ENCODE measurements around the gene GNAS-AS1. TPM values are rescaled to one million over a fixed set of nuclear protein-coding genes. Genes with fewer than 3 reads are reported as not detected.

GNAS-AS1 gene
- total RNA-seq, 1 donor from 2014 or later = 1.7 TPM

DNA sequence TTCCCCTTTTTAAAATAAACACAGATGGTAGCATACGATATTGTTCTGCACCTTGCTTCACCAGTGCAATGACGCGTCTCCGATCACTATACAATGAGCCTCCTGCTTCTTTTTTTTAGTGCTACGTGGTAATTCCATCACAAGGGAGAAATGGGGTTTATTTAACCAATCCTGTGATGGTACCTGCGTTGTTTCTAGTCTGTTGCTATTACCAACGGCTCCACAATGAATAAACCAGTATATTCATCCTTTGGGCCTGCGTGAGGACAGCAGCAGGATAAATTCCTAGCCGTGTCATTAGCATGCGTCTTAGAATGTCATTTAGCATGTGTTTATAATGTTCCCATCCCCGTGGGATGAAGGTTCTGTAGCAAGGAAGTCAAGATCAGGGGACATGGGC is 42.9 kb downstream of the GNAS-AS1 start:
- H3K27ac Mint-ChIP-seq = no peak overlapping the region
- intact Hi-C loops (cut with micrococcal nuclease) = no loop called here
- H3K4me1 Mint-ChIP-seq (ENCODE audit: low read depth) = peaks cover 5% of the 10 kb centered on the region
- no peaks in the 10 kb centered on the region for H3K9me3 Mint-ChIP-seq
- H3K27me3 Mint-ChIP-seq (ENCODE audit: low read depth) = peaks cover 41% of the 10 kb centered on the region
- no peaks in the 10 kb centered on the region for H3K36me3 Mint-ChIP-seq (ENCODE audit: low read depth)
- no peak for DNase-seq (ENCODE audit: low spot score)
- no peak overlapping the region for H3K4me3 Mint-ChIP-seq (ENCODE audit: low read depth)

DNA sequence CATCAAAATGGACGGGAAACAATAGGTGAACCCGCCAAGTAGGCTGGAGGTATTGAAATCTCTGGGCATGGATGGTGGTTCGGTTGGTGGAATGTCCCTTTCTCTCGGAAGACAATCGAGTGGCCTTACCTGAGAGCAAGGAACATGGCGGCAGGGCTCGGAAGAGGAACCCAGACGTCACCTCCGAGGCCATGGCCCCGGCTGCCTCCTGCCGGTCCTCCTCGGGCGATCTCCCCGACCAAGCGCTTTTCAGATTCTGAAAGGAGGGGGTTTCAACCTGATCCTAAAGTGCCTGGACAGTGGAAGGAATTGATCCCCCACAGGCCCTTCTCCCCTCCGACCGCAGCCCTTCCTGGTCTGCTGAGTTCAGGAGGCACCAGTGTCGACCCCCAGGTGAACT is 47.2 kb downstream of the GNAS-AS1 start:
- no peaks in the 10 kb centered on the region for H3K36me3 Mint-ChIP-seq (ENCODE audit: low read depth)
- DNase-seq (ENCODE audit: low spot score) = no peak
- H3K4me3 Mint-ChIP-seq (ENCODE audit: low read depth) = no peak overlapping the region
- no peaks in the 10 kb centered on the region for H3K4me1 Mint-ChIP-seq (ENCODE audit: low read depth)
- intact Hi-C loops (cut with micrococcal nuclease) = no loop called here
- no peaks in the 10 kb centered on the region for H3K9me3 Mint-ChIP-seq
- peaks cover 35% of the 10 kb centered on the region for H3K27me3 Mint-ChIP-seq (ENCODE audit: low read depth)
- H3K27ac Mint-ChIP-seq = no peak overlapping the region

DNA sequence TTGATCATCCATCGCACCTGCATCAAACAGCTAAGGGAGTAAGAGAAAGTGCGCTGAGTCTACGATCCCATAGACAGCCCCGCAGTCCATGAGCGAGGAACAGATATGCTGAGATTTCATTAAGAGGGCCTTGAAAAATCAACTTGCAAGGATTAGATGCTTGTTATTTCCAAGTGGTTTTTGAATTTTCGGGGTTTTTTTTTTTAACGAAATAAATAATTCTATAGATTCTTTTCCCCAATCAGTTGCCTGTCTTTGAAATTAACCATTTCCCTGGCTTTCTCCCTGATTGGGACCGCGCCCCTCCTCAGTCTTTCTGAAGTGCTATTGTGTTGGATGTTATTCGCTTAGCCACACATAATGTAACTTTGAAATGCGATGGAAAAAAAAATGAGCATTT is 48.6 kb downstream of the GNAS-AS1 start:
- no peaks in the 10 kb centered on the region for H3K36me3 Mint-ChIP-seq (ENCODE audit: low read depth)
- no peak for DNase-seq (ENCODE audit: low spot score)
- no peaks in the 10 kb centered on the region for H3K9me3 Mint-ChIP-seq
- H3K4me3 Mint-ChIP-seq (ENCODE audit: low read depth) = no peak overlapping the region
- H3K27me3 Mint-ChIP-seq (ENCODE audit: low read depth) = peaks cover 32% of the 10 kb centered on the region
- H3K27ac Mint-ChIP-seq = no peak overlapping the region
- no peaks in the 10 kb centered on the region for H3K4me1 Mint-ChIP-seq (ENCODE audit: low read depth)
- intact Hi-C loops (cut with micrococcal nuclease) = no loop called here

DNA sequence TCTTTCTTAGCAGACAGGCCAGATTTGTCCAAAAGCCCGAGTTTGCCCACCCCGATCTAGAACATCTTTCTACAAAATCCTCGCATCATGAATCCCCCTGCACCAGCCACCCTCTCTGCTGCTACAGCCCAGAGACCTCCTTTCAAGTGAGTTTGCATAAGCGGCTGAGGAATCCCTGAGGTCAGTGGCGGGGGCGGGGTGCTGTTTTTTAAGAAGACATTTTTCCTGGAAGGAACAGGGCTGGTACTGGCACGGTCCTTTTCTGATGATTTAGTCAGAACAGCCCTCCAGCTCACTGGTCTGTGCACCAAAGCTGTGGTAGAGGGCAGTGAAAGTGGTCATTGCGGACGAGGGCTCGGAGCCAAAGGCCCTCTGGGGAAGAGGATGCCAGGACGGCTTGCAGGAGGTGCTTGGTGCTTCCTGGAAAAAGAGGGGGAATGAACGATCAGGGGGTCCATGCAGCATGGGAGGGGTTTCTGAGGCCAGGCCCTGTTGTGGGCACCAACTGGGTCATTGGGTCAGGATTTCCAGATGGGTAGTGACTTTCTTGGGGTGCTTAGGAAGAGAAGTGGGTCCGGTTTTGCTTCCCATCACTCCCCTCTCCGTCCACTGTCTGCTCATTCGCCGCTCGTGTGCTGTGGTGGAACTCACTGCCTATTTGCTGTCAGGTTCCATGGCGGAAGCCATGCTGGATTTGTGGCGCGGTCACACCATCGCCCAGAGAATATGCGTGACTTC is 50.4 kb downstream of the GNAS-AS1 start:
- Mint-ChIP-seq H3K4me1 (ENCODE audit: low read depth) (no peaks in the 10 kb centered on the region), H3K9me3 (no peaks in the 10 kb centered on the region), H3K27ac (no peak overlapping the region), H3K4me3 (ENCODE audit: low read depth) (no peak overlapping the region), H3K36me3 (ENCODE audit: low read depth) (no peaks in the 10 kb centered on the region), H3K27me3 (ENCODE audit: low read depth) (peaks cover 24% of the 10 kb centered on the region)
- intact Hi-C loops (cut with micrococcal nuclease) = no loop called here
- no peak for DNase-seq (ENCODE audit: low spot score)

DNA sequence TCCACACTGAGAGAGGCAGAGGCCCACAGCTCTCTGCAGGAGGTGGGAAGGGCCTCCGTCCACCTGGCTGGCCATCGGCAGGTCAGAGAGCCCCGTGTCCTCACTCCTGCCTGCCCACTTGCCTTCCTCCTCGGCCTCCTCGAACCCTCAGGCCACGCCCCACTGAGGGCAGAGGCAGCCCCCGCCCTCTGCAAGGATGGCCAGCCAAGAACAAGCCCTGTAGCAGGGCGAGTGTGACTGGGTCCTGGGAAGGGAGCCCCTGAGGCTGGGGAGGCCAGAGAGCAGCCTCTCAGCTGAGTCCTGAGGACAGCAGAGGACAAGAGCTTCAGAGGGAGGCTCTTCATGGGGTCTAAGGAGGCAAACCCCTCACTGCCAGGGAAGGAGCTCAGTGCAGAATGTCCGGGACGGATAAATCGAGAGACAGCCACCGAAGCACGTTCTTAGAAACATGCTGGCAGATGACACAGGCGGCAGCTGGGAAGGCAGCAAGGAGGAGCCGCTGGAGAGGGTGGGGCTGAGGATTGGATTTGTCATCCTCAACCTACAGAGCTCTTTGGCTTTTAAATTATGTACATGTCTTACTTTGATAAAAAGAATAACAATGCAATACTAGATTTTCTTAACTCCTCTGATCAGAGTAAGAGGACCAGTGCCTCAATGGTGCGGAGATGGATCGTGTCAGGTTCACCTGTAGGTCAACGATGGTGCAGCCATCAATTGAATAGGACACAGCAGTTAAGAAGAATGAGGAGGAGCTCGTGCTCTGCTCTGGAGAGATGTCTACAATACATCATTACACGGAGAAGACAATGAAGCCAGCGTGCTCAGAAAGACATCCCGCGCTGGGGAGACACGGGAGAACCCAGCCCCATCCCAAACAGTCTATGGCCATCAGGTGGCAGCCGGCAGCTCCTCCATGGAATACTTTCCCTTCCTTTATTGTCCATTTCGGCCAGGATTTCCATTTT is 53.0 kb downstream of the GNAS-AS1 start:
- Mint-ChIP-seq H3K27me3 (ENCODE audit: low read depth) (peaks cover 17% of the 10 kb centered on the region), H3K4me3 (ENCODE audit: low read depth) (no peak overlapping the region), H3K4me1 (ENCODE audit: low read depth) (no peaks in the 10 kb centered on the region), H3K27ac (no peak overlapping the region), H3K36me3 (ENCODE audit: low read depth) (no peaks in the 10 kb centered on the region), H3K9me3 (no peaks in the 10 kb centered on the region)
- no peak for DNase-seq (ENCODE audit: low spot score)
- intact Hi-C loops (cut with micrococcal nuclease) = no loop called here

DNA sequence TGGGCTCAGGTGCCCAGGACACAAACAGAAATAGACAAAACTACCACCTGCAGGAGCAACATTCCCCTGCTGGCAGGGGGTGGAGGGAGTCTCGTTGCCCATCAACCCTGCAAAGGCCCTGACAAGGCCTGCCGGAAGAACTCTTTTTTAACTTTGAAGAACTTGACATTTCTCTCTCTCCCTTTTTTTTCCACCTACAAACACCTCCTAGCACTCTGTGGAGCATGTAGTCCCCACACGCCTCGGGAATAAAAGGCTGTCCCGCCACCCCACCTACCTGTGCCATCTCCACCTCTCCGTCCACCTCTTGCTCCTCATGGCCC is 54.8 kb downstream of the GNAS-AS1 start:
- intact Hi-C loops (cut with micrococcal nuclease) = no loop called here
- H3K27me3 Mint-ChIP-seq (ENCODE audit: low read depth) = peaks cover 8% of the 10 kb centered on the region
- no peak overlapping the region for H3K27ac Mint-ChIP-seq
- no peak for DNase-seq (ENCODE audit: low spot score)
- no peaks in the 10 kb centered on the region for H3K9me3 Mint-ChIP-seq
- H3K36me3 Mint-ChIP-seq (ENCODE audit: low read depth) = no peaks in the 10 kb centered on the region
- H3K4me3 Mint-ChIP-seq (ENCODE audit: low read depth) = no peak overlapping the region
- H3K4me1 Mint-ChIP-seq (ENCODE audit: low read depth) = no peaks in the 10 kb centered on the region

DNA sequence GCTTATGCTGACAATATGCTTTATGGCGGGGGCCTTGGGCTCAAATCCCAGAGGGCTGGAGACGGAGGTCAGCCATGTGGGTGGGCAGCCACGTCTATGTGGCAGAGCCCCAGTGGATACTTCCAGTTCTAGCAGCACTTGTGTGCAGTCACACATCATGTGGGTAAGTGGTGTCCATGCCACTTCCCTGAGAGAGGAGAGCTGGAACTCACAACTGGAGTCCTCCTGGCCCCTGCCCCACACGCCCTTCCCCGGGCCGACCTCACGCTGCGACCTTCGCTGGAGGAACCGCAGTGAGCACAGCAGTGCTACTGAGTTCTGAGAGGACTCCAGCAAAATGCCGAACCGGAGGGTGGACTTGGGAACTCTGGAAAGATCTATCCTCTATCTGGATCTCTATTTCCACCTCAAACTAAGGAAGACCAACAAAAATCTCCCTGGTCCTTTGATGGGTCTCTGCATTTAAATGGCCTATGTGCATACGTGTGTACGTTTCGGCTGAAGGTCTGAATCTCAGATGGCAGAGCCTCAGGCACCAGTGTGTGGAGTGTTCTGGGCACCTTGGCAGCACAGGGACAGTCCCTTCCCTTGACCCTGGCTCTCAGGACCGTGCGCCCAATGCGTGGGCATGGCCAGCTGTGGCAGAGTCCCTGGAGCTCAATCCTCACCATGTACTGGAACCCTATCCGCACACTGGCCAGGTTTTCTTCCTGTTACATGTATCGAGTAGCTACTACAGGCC is 55.4 kb downstream of the GNAS-AS1 start:
- DNase-seq (ENCODE audit: low spot score) = no peak
- Mint-ChIP-seq H3K4me1 (ENCODE audit: low read depth) (no peaks in the 10 kb centered on the region), H3K36me3 (ENCODE audit: low read depth) (no peaks in the 10 kb centered on the region), H3K9me3 (no peaks in the 10 kb centered on the region), H3K27me3 (ENCODE audit: low read depth) (peaks cover 8% of the 10 kb centered on the region), H3K4me3 (ENCODE audit: low read depth) (no peak overlapping the region), H3K27ac (no peak overlapping the region)
- intact Hi-C loops (cut with micrococcal nuclease) = no loop called here

DNA sequence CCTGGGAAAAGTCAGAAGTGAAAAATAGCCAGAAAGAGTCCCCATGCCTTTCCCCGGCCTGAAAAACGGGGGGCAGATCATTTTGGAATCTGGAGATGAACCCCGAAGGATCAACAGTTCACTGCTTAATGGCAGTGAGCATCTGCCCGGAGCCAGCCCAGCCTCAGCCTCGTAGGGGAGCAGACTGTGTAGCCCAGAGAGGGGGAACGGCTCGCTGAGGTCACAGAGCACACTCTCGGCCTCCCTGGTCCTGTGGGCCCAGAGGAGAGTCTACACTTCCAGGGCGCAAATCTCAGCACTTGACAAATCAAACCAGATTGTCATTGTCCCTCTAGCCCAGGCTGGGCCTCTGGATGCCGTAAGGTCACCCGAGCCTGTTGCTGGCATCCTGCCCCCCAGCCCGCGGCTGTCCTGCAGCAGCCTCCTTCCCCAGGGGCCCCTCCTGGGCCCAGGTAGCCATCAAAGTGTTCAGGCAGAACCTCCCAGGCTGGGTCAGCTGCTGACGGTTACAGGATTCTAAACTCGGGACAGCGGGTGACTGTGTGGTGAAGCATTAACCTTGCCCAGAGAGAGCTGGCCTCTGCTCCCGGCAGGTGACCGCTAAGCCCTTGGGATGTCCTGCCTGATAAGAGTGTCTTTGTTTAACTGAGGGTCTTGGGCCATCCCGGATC is 56.1 kb downstream of the GNAS-AS1 start:
- no peak overlapping the region for H3K4me3 Mint-ChIP-seq (ENCODE audit: low read depth)
- H3K4me1 Mint-ChIP-seq (ENCODE audit: low read depth) = no peaks in the 10 kb centered on the region
- intact Hi-C loops (cut with micrococcal nuclease) = no loop called here

DNA sequence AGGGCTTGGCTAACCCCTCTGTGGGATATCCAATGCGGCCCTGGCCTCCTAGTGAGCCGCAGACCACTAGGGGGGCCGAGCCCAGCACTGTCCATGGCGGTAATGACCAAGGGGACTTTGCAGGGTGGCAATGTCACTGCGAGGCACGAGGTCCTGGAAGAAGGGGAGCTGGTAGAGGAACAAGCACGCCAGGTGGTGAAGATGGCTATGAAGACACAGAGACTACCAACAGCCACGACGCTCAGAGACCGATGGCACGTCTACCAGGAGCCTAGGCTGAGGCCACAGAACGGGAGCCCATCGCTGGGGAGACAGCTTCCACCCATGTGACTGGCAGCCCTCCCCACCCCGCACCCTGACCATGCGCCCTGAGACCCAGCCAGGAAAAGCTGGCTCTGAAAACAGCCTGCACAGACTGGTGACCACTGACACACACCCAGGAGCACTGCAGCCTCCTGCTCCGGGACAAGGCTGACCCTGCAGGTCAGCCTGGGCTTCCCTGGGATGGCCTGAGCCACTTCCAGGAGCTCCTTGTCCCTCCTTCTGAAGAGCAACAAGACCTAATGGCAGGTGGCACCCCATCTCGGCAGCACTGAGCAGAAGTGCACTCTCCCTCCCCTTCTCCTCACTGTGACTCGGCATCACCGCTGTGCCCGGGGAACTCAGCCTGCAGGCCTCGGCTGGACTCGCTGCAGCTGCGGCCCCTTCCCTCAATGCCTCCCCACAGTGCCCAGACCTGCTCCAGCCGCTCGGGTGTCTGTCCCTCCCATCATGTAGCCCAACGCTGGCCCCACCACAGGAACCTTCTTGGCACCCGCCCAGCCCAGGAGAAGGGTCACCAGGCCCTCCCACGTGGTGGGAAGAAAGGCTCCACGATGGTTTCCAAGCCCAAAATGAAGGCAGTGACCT is 56.9 kb downstream of the GNAS-AS1 start:
- intact Hi-C loops (cut with micrococcal nuclease) = no loop called here
- H3K4me3 Mint-ChIP-seq (ENCODE audit: low read depth) = no peak overlapping the region
- no peak for DNase-seq (ENCODE audit: low spot score)

More for the DNA sequence above, 56.1 kb downstream of the GNAS-AS1 start:
- no peak for DNase-seq (ENCODE audit: low spot score)
- Mint-ChIP-seq H3K36me3 (ENCODE audit: low read depth) (no peaks in the 10 kb centered on the region), H3K9me3 (no peaks in the 10 kb centered on the region), H3K27ac (no peak overlapping the region), H3K27me3 (ENCODE audit: low read depth) (peaks cover 8% of the 10 kb centered on the region)

DNA sequence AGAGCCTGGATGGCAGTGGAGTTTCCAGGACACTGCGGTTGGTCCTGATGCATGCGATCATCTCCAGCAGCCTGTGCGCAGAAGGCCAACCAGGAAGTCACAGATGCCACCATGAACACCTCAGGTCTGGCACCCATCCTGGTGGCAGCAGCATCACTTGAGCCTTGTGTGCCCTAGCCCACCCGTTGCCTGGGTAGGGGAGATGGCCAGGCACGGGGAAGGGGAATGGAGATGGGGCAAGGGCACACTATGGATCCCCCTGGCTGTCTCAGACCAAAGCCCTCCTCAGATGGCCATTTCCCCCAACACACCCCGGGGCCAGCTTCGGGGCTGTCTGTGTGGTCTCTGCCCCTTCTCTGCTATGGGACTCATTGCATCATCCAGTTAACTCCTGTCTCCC is 58.3 kb downstream of the GNAS-AS1 start:
- H3K9me3 Mint-ChIP-seq = no peaks in the 10 kb centered on the region
- H3K27me3 Mint-ChIP-seq (ENCODE audit: low read depth) = peaks cover 6% of the 10 kb centered on the region

More for the DNA sequence above, 56.9 kb downstream of the GNAS-AS1 start:
- H3K4me1 Mint-ChIP-seq (ENCODE audit: low read depth) = no peaks in the 10 kb centered on the region
- no peaks in the 10 kb centered on the region for H3K9me3 Mint-ChIP-seq
- no peaks in the 10 kb centered on the region for H3K36me3 Mint-ChIP-seq (ENCODE audit: low read depth)
- H3K27me3 Mint-ChIP-seq (ENCODE audit: low read depth) = peaks cover 8% of the 10 kb centered on the region
- H3K27ac Mint-ChIP-seq = no peak overlapping the region

DNA sequence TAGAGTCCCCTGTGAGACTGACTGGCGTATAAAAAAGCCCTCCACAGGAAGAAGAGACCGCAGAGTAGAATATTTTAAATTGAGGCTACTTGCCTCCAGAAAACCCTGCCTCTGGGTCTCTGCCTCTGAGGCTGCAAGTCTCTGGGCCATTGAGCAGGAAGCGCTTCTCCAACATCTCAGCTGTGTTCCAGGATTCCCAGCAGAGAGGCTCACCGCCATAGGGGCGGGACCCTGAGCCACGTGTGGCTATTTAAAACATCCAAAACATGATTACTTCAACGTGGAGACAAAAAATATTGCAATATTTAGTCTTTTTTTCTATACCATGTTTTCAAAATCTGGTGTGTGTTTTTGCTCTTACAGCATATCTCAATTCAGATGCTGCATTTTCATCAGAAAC is 59.4 kb downstream of the GNAS-AS1 start:
- Mint-ChIP-seq H3K4me3 (ENCODE audit: low read depth) (no peak overlapping the region), H3K4me1 (ENCODE audit: low read depth) (no peaks in the 10 kb centered on the region), H3K27me3 (ENCODE audit: low read depth) (peaks cover 4% of the 10 kb centered on the region), H3K27ac (no peak overlapping the region), H3K9me3 (no peaks in the 10 kb centered on the region), H3K36me3 (ENCODE audit: low read depth) (no peaks in the 10 kb centered on the region)
- intact Hi-C loops (cut with micrococcal nuclease) = no loop called here
- no peak for DNase-seq (ENCODE audit: low spot score)

More for the DNA sequence above, 58.3 kb downstream of the GNAS-AS1 start:
- intact Hi-C loops (cut with micrococcal nuclease) = no loop called here
- no peaks in the 10 kb centered on the region for H3K36me3 Mint-ChIP-seq (ENCODE audit: low read depth)
- no peak overlapping the region for H3K4me3 Mint-ChIP-seq (ENCODE audit: low read depth)
- H3K27ac Mint-ChIP-seq = no peak overlapping the region
- DNase-seq (ENCODE audit: low spot score) = no peak
- no peaks in the 10 kb centered on the region for H3K4me1 Mint-ChIP-seq (ENCODE audit: low read depth)

DNA sequence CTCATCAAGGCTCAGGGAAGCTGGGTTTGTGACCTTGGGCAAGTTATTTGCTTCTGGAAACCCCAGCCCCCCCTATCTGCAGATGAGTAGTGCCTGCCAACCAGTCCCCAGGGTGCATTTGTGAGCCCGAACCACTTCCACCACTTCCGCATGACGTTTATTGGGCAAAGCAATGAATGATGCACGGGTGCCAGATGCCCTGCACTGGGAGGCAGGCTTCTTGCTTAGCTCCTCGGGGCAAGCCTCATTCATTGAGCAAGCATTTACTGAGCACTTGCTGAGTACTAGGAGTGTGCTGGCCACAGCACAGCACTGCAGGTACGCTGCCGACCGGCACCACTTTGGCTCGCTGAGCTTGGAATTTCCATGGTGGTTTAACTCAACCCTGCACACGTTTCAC is 60.2 kb downstream of the GNAS-AS1 start:
- Mint-ChIP-seq H3K4me1 (ENCODE audit: low read depth) (no peaks in the 10 kb centered on the region), H3K4me3 (ENCODE audit: low read depth) (no peak overlapping the region)

More for the DNA sequence above, 60.2 kb downstream of the GNAS-AS1 start:
- Mint-ChIP-seq H3K27ac (no peak overlapping the region), H3K36me3 (ENCODE audit: low read depth) (no peaks in the 10 kb centered on the region), H3K27me3 (ENCODE audit: low read depth) (peaks cover 4% of the 10 kb centered on the region), H3K9me3 (no peaks in the 10 kb centered on the region)
- no peak for DNase-seq (ENCODE audit: low spot score)
- intact Hi-C loops (cut with micrococcal nuclease) = no loop called here
